C4-2B (cell line): Measurements from ENCODE around the gene CHPF.

ENCODE experiments used
- H3K27ac ChIP-seq: fragments of 450-650 bp; 2 replicates; pipeline ENCODE4 v1.5.1; 2017
- CTCF ChIP-seq: fragments of 450-650 bp; conservative IDR thresholded peaks from 2 replicates; pipeline ENCODE4 v1.5.1; 2017; ENCODE audit warnings: mild to moderate bottlenecking
- ZFX ChIP-seq: fragments of 450-650 bp; IDR thresholded peaks from 2 replicates; pipeline ENCODE4 v1.6.1; 2017

The CHPF gene

GRCh38 chr2:219565130-219566080 lies 21.8 kb upstream of the CHPF start:
- no peak overlapping the region for H3K27ac ChIP-seq
- no peak for TF ChIP-seq CTCF
- no peak for TF ChIP-seq ZFX

GRCh38 chr2:219563271-219563928 lies 19.8 kb upstream of the CHPF start:
- TF ChIP-seq CTCF = no peak
- no peak for TF ChIP-seq ZFX
- no peak overlapping the region for H3K27ac ChIP-seq

- TF ChIP-seq ZFX (no peak), CTCF (no peak)
- H3K27ac ChIP-seq = no peak overlapping the region
Observed at GRCh38 chr2:219562049-219563020, 18.7 kb upstream of the CHPF start.

GRCh38 chr2:219561179-219562048 lies 17.8 kb upstream of the CHPF start:
- no peak overlapping the region for H3K27ac ChIP-seq
- TF ChIP-seq ZFX (no peak), CTCF (no peak)

- no peak overlapping the region for H3K27ac ChIP-seq
- TF ChIP-seq ZFX (no peak), CTCF (no peak)
Observed at GRCh38 chr2:219560893-219561178, 17.2 kb upstream of the CHPF start.

GRCh38 chr2:219560037-219560892 lies 16.7 kb upstream of the CHPF start:
- no peak overlapping the region for H3K27ac ChIP-seq

More at GRCh38 chr2:219560037-219560892, 16.7 kb upstream of the CHPF start:
- TF ChIP-seq ZFX (no peak), CTCF (peak; percentile 88)
